Measurements from ENCODE around the gene ZDHHC1.

ZDHHC1 gene

GRCh38 chr16:67396159-67397035, 19.9 kb downstream of the ZDHHC1 start:
- no peak for FAIRE-seq
- no peak for DNase-seq (ENCODE audit: insufficient read length, low spot score)

GRCh38 chr16:67395458-67396158, 20.7 kb downstream of the ZDHHC1 start:
- no peak for FAIRE-seq
- DNase-seq (ENCODE audit: insufficient read length, low spot score), result no peak

GRCh38 chr16:67395105-67395457, 21.2 kb downstream of the ZDHHC1 start:
- DNase-seq (ENCODE audit: insufficient read length, low spot score) (no peak), FAIRE-seq (no peak)

GRCh38 chr16:67394155-67395104, 21.8 kb downstream of the ZDHHC1 start:
- no peak for FAIRE-seq

DNA sequence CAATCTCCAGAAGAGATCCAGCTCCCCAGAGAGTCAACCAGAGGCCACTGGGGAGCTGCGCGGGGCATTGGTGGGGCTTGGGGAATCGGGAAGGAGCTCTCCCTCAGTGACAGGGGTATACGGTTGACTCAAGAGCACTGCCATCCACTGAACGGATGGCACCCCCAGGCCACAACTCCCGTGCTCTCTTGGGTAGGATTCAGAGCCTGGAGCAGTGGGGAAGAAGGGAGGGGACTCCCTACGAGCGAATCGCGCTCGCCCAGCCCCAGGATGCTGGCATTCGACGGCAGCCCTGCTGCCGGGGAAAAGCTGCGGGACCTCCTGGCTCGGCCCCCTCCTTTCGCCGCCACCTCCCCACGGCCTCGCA, 22.5 kb downstream of the ZDHHC1 start:
- FAIRE-seq (no peak), DNase-seq (ENCODE audit: insufficient read length, low spot score) (no peak)

More at GRCh38 chr16:67394155-67395104, 21.8 kb downstream of the ZDHHC1 start:
- DNase-seq (ENCODE audit: insufficient read length, low spot score), result no peak

- peak; percentile 38 for FAIRE-seq
- DNase-seq (ENCODE audit: insufficient read length, low spot score), result peak; percentile 90
These were observed 23.0 kb downstream of the ZDHHC1 start, which contains the start of gene TPPP3 for GRCh38 chr16:67393111-67393787. Gene TPPP3 (minus strand): TSS chr16:67393498. CDS start chr16:67391111, 2,387 bp downstream.

- FAIRE-seq (peak; percentile 72), DNase-seq (ENCODE audit: insufficient read length, low spot score) (no peak)
These were observed 23.8 kb downstream of the ZDHHC1 start for GRCh38 chr16:67392301-67393059.

GRCh38 chr16:67391424-67392300, 24.6 kb downstream of the ZDHHC1 start:
- no peak for DNase-seq (ENCODE audit: insufficient read length, low spot score)
- no peak for FAIRE-seq

GRCh38 chr16:67390816-67391423, 25.4 kb downstream of the ZDHHC1 start:
- DNase-seq (ENCODE audit: insufficient read length, low spot score), result no peak
- FAIRE-seq, result no peak

DNA sequence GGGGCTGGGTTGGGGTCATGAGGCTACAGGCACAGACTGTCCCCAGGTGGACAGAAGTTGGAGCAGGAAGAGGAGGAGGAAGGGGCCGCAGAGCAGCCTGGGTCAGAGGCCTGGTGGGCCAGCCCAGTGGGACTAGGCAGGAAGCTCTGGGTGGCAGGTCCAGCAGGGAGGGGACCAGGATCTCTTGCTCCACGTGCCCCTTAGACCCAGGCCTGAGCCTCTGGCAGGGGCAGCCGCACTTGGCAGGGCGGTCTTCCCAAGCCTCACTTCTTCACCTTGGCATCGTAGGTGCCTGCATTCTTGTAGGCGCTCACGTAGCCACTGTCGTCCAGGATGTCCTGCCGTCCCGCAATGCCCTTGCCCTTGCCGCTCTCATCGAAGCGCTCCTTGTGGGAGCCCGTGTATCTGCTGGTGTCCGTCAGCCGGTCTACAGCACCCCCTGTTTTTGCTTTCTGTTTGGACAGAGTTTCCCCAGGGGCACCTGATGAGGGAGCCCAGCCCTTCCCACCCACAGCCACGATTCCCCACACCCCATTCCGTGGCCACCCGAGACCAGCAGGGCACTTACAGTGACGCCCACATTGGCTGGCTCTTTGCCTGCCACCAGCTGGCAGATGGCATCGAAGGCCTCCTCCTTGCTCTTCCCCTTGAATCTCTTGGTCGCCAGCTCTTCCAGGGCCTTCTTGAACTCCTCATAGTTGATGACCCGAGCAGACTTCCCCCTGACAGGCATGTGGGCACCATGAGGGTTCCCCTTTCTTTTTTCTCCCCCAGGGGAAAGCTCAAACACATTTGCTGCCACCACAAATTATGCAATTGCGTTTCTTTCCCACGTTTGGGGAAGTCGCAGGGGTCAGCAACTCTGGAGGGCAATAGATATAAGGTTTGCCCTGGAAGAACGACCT, 26.1 kb downstream of the ZDHHC1 start:
- DNase-seq (ENCODE audit: insufficient read length, low spot score) (no peak), FAIRE-seq (no peak)

GRCh38 chr16:67388591-67388990, 27.7 kb downstream of the ZDHHC1 start:
- peak; percentile 13 for FAIRE-seq
- no peak for DNase-seq (ENCODE audit: insufficient read length, low spot score)

DNA sequence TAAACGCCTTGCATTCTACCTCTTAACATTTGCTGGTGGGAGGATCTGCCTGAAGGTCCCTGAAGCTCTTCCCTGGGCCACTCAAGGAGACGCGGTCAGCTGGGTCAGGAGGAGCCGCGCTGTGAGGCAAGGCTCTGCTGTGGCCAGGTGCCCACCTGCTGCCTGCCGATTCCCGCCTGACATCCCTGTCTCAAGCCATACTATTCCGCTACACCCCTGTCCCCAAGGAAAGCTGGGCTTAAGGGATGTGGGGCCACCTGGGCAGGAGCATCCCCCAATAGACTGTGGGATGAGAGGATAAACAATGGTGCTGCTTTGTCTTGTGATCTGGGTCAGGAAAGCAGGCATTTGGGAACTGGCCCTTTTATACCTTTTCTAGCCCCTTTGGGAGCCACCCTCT, 28.1 kb downstream of the ZDHHC1 start:
- no peak for DNase-seq (ENCODE audit: insufficient read length, low spot score)
- FAIRE-seq, result no peak

DNA sequence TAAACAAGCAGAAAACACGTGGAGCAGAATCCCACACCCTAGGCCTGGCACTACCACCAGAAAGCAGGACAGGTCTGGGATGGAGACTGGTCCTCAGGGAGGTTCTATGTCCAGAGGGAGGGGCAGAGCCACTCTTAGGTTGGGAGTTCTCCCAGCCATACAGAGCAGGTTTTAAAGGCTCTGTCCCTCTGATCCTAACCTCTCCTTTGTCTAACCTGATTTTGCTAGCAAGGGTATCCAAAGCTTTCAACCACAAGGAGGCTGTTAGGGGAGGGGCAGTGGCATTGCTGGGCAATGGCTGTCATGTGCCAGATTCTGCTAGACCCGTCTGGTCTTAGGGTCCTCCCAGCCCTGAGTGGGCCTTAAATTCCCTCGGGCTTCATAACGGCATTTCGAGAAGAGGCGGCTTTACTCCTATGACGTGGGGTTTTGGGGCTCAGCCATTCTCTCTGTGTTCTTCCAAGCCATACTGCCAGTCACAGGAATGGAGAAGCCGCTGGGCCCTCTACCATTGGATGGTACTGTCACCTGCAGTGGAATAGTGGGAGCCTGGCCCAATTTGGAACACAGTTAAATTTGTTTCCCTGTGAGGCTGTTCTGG, 28.7 kb downstream of the ZDHHC1 start:
- FAIRE-seq (no peak), DNase-seq (ENCODE audit: insufficient read length, low spot score) (no peak)

DNA sequence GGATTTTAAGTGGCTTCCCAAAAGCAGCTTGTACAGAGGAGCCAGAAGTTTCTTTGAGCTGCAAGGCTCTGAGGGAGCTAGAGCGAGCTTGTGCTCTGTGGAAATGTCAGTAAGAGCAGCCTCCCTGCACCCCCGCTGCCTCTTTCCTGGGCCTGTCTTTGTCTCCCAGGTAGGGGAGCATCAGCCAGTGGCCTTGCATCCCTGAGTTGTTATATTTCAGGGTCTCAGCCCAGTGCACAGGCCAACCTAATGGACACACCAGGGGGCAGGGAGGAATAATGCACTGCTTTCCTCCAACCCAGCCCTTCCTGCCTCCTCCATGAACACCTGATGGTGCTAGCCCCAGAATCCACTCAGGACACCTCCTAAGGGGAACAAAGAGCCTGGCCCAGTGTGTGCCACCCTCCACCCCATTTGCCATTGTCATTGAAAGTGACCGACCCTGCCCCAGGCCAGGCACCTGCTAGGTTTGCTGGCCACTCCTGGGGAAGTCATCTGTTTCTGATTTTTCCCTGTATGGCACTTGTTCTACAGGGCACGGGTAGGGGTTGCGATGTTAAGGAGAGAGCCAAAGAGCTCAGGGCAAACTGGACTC, 29.3 kb downstream of the ZDHHC1 start:
- FAIRE-seq (no peak), DNase-seq (ENCODE audit: insufficient read length, low spot score) (no peak)

GRCh38 chr16:67384778-67385510, 31.3 kb downstream of the ZDHHC1 start:
- FAIRE-seq (no peak), DNase-seq (ENCODE audit: insufficient read length, low spot score) (no peak)

DNA sequence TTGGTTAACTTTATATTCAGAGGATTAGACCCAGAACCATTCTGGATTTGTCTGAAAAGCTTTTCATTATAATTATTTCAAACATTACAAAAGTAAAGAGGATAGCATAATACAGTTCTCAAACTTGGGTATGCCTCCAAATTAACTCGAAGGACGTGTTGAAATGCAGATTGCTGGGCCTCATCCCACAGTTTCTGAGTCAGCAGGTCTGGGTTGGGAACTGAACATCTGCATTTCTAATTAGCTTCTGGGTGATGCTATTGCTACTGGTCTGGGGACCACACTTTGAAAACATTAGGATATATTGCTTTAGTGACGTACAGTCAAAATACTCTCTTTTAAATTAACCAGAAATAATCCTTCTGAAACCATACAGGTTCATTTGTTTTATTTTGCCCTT, 33.0 kb downstream of the ZDHHC1 start:
- FAIRE-seq (no peak), DNase-seq (ENCODE audit: insufficient read length, low spot score) (no peak)
